ENCODE data around the gene FAM89A. TPM values are rescaled to one million over a fixed set of nuclear protein-coding genes. Genes with fewer than 3 reads are reported as not detected.
"Not testable (repeated sequence)": the region's sequence is repeated elsewhere in the genome, so short reads cannot be mapped to it uniquely, and the experiment has no call there.

The FAM89A gene
- total RNA-seq, 1 donor from 2014 or later: 17.6 TPM

- no peak for DNase-seq (ENCODE audit: low read depth, low spot score)
Observed at GRCh38 chr1:231057410-231057809, 17.4 kb upstream of the FAM89A start.

- no peak for DNase-seq (ENCODE audit: low read depth, low spot score)
Observed at GRCh38 chr1:231055271-231055670, 15.2 kb upstream of the FAM89A start.

- DNase-seq (ENCODE audit: low read depth, low spot score): peak; percentile 29
Observed at GRCh38 chr1:231053493-231054162, 13.6 kb upstream of the FAM89A start.

- no peak for DNase-seq (ENCODE audit: low read depth, low spot score)
Observed at GRCh38 chr1:231052777-231053176, 12.7 kb upstream of the FAM89A start.

GRCh38 chr1:231050932-231051331, 10.9 kb upstream of the FAM89A start:
- not testable (repeated sequence) for DNase-seq (ENCODE audit: low read depth, low spot score)

- DNase-seq (ENCODE audit: low read depth, low spot score): no peak
Observed at GRCh38 chr1:231050395-231050794, 10.3 kb upstream of the FAM89A start.

GRCh38 chr1:231049121-231049979, 9.3 kb upstream of the FAM89A start:
- DNase-seq (ENCODE audit: low read depth, low spot score): no peak

GRCh38 chr1:231048419-231048818, 8.4 kb upstream of the FAM89A start:
- DNase-seq (ENCODE audit: low read depth, low spot score): not testable (repeated sequence)

GRCh38 chr1:231047529-231047928, 7.5 kb upstream of the FAM89A start:
- DNase-seq (ENCODE audit: low read depth, low spot score): not testable (repeated sequence)

- DNase-seq (ENCODE audit: low read depth, low spot score): no peak
Observed at GRCh38 chr1:231046730-231047395, 6.8 kb upstream of the FAM89A start.

GRCh38 chr1:231045921-231046729, 6.1 kb upstream of the FAM89A start:
- DNase-seq (ENCODE audit: low read depth, low spot score): not testable (repeated sequence)

GRCh38 chr1:231045286-231045685, 5.2 kb upstream of the FAM89A start:
- no peak for DNase-seq (ENCODE audit: low read depth, low spot score)

- no peak for DNase-seq (ENCODE audit: low read depth, low spot score)
Observed at GRCh38 chr1:231044588-231044987, 4.5 kb upstream of the FAM89A start.

GRCh38 chr1:231041719-231042261, 1.7 kb upstream of the FAM89A start:
- no peak for DNase-seq (ENCODE audit: low read depth, low spot score)

GRCh38 chr1:231040800-231041718, 1.0 kb upstream of the FAM89A start:
- no peak for DNase-seq (ENCODE audit: low read depth, low spot score)

- DNase-seq (ENCODE audit: low read depth, low spot score): no peak
Observed at GRCh38 chr1:231039161-231040018, 664 bp downstream of the FAM89A start.

- no peak for DNase-seq (ENCODE audit: low read depth, low spot score)
Observed at GRCh38 chr1:231037585-231038517, 2.2 kb downstream of the FAM89A start.

GRCh38 chr1:231036416-231036815, 3.6 kb downstream of the FAM89A start:
- DNase-seq (ENCODE audit: low read depth, low spot score): no peak
